GM21367 (cell line): ENCODE data around the gene PARD3.
"Not testable (repeated sequence)": the region's sequence is repeated elsewhere in the genome, so short reads cannot be mapped to it uniquely, and the experiment has no call there.

Experiments
- ATAC-seq: cut with Tn5 transposase; IDR thresholded peaks from one replicate; pipeline ENCODE4 v1.9.1; 2021; ENCODE audit not compliant: unreplicated experiment

The PARD3 gene

DNA sequence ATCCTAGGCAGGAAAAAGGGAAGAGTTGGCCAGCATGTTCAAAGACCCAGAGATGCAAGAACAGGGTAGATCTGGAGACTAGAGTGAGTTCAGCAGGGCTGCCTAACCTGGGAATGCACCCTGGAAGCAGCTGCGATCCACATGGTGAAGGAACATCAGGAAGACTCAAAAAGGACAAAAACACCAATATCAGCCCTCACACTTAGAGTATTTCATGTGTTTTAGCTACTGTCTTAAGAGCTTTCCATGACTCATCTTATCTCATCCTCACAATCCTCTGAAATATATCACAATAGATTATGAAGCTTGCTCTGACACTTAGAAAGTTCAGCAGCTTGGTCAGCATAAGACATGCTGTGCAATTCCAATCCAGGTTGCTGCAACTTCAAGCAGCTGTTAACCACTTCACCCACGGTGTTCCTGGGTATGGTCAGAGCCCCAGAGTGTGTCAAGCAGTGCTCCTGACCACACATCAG is 380.9 kb downstream of the PARD3 start:
- ATAC-seq = no peak

- no peak for ATAC-seq
Measured at GRCh38 chr10:34433241-34434076, 381.6 kb downstream of the PARD3 start.

DNA sequence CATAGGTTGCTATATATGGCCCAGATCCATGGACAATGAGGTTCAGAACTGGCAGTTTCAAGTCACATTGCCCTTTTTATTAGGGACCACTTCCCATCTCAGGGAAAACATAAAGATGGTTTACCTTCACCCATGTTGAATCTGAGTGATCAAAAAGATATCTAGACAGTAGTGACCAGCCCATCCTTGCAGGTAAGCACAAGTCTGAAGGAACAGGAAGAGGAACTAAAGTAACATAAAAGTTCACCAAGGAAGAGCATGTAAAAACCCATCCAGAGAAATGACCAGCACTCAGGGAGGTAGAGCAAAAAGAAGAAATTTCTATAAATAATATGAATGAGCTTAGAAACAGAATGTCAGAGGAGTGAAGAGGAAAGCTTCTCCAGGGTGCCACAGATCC is 382.5 kb downstream of the PARD3 start:
- no peak for ATAC-seq

- no peak for ATAC-seq
Measured at GRCh38 chr10:34430685-34431084, 384.4 kb downstream of the PARD3 start.

DNA sequence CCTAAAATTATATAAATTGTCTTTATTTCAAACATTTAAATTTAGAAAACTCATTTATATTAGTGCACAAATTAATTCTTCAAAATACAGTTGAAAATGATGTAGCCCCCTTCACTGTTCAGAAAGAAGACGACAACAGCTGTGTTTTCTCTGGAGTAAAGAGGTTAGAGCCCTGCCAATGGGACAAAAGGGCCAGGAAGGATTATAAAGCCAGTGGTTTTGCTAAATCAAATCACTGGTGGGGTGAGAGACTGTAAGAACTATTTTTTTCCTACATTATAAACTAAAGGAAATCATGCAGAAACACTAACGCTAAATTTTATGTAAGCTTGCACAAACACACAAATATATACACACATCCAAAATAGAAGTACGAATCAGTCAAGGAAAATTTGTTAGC is 386.6 kb downstream of the PARD3 start:
- ATAC-seq = no peak

- no peak for ATAC-seq
Measured at GRCh38 chr10:34427911-34428216, 387.2 kb downstream of the PARD3 start.

DNA sequence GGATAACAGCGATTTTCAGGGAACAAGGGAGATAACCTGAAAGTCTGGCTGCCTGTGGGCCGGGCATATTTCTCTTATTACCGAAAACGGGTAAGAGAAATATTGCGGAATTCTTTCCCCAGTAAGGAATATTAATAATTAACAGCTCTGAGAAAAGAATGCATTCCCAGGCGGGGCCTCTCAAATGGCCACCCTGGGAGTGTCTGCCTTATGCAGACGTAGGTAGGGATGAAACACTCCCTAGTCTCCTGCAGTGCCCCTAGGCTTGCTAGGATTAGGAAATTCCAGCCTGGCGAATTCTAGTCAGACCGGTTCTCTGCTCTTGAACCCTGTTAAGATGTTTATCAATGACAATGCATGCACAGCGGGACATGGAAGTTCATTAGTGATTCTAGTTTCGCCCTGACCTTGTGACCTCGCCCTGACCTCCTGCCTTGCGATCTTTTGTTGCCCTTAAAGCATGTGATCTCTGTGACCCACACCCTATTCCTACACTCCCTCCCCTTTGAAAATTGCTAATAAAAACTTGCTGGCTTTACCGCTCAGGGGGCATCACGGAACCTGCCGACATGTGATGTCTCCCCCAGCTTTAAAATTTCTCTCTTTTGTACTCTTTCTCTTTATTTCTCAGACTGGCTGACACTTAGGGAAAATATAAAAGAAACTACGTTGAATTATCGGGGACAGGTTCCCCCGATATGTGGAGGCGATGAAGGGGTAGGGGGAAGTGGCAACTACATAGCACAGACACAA is 387.8 kb downstream of the PARD3 start:
- not testable (repeated sequence) for ATAC-seq

GRCh38 chr10:34426538-34427157 is 388.4 kb downstream of the PARD3 start:
- not testable (repeated sequence) for ATAC-seq

- no peak for ATAC-seq
Measured at GRCh38 chr10:34426041-34426440, 389.1 kb downstream of the PARD3 start.

- no peak for ATAC-seq
Measured at GRCh38 chr10:34423673-34424625, 391.1 kb downstream of the PARD3 start.

GRCh38 chr10:34420795-34421194 is 394.3 kb downstream of the PARD3 start:
- no peak for ATAC-seq

- no peak for ATAC-seq
Measured at GRCh38 chr10:34420273-34420672, 394.8 kb downstream of the PARD3 start.

GRCh38 chr10:34415039-34415438 is 400.1 kb downstream of the PARD3 start:
- ATAC-seq = no peak

GRCh38 chr10:34413756-34414587 is 401.1 kb downstream of the PARD3 start:
- no peak for ATAC-seq

- no peak for ATAC-seq
Measured at GRCh38 chr10:34413214-34413613, 401.9 kb downstream of the PARD3 start.

- no peak for ATAC-seq
Measured at GRCh38 chr10:34408956-34409355, 406.1 kb downstream of the PARD3 start.

DNA sequence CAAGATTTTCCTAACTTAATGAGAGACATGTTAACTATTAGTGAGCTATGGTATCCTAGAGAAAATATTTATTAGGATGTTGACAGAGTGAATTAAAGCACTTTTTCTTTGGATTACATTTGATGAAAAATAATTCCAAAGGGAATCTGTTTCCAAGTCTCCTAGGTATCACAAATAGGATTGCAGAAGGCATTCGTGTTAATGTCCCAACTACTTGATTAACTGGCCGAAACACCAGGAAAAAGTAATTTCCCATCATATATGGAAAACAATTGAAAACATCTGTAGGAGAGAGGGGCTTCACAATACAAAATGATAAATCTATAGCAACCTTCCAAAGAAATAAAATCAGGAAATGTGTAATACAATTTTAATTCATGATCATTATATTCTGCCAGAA is 406.7 kb downstream of the PARD3 start:
- ATAC-seq = no peak

DNA sequence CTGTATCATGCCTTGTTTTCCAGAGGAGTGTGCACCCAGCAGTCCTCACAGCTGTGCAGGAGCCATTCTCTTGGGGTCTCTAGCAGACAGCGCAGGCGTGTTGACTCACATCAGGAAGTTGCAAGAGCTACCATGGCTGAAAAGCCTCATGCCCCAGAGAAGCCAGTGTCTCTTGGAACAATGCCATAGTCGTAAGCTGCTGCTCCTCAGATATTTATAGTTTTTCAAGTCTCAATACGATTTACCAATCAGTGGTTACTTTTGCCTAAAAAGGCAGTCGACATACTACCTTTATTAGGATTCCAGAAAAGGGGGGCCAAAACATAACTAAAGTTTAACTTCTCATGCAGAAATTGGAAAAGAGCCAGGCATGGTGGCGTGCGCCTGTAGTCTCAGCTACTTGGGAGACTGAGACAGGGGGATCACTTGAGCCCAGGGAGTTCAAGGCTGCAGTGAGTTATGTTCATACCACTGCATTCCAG is 407.7 kb downstream of the PARD3 start:
- ATAC-seq = no peak

GRCh38 chr10:34406463-34407323 is 408.4 kb downstream of the PARD3 start:
- ATAC-seq = no peak
